ENCODE measurements around the gene IGLL1.

Gene IGLL1

DNA sequence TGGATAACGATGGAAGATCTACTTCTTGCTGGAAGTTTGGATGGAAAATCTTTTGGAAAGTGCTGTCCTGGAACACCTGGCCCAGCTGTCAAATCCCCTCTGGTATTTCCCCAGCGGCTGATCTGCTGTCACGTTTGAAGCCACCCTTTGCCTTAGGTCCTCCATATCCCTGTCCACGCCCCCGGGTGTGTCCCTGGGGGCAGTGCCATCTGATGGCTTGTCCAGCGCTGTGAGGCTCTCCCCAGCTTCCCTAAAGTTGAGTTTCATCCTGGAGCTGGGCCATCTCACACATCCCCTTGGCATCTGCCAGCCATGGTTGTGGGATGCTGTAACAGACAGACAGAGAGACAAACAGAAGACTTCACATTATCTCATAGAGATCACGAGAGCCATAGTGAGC is 3.1 kb upstream of the IGLL1 start:
- TF ChIP-seq, protein P1, sequence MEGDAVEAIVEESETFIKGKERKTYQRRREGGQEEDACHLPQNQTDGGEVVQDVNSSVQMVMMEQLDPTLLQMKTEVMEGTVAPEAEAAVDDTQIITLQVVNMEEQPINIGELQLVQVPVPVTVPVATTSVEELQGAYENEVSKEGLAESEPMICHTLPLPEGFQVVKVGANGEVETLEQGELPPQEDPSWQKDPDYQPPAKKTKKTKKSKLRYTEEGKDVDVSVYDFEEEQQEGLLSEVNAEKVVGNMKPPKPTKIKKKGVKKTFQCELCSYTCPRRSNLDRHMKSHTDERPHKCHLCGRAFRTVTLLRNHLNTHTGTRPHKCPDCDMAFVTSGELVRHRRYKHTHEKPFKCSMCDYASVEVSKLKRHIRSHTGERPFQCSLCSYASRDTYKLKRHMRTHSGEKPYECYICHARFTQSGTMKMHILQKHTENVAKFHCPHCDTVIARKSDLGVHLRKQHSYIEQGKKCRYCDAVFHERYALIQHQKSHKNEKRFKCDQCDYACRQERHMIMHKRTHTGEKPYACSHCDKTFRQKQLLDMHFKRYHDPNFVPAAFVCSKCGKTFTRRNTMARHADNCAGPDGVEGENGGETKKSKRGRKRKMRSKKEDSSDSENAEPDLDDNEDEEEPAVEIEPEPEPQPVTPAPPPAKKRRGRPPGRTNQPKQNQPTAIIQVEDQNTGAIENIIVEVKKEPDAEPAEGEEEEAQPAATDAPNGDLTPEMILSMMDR (IDR thresholded peaks at IDR 0.05; ENCODE audit: borderline replicate concordance, control extremely low read depth, extremely low read depth, insufficient read depth, missing control alignments), result no peak
- no peak for DNase-seq (ENCODE audit: low spot score)
- in situ Hi-C loops (cut with MboI; ENCODE audit: low sequenced_read_pairs, unreplicated experiment), result no loop called here

DNA sequence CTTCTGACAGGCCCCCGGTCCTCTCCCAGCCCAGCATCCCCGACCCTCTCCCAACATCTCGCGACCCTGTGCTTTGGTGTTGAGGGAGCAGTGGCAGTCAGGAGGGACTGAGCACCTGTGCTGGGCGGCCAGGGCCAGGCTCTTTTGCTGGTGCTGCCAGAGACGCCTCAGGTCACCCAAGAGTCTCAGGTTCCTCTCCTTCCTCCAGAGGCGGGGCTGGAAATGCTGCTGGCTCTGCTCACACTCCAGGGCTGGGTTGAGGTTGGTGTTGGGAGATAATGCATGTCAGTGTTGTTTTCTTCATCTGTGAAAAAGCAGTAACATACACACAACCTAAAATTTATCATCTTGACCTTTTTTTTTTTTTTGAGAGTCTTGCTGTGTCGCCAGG is 1.2 kb upstream of the IGLL1 start:
- TF ChIP-seq, protein P1 (IDR thresholded peaks at IDR 0.05; ENCODE audit: borderline replicate concordance, control extremely low read depth, extremely low read depth, insufficient read depth, missing control alignments), result no peak
- in situ Hi-C loops (cut with MboI; ENCODE audit: low sequenced_read_pairs, unreplicated experiment), result no loop called here

DNA sequence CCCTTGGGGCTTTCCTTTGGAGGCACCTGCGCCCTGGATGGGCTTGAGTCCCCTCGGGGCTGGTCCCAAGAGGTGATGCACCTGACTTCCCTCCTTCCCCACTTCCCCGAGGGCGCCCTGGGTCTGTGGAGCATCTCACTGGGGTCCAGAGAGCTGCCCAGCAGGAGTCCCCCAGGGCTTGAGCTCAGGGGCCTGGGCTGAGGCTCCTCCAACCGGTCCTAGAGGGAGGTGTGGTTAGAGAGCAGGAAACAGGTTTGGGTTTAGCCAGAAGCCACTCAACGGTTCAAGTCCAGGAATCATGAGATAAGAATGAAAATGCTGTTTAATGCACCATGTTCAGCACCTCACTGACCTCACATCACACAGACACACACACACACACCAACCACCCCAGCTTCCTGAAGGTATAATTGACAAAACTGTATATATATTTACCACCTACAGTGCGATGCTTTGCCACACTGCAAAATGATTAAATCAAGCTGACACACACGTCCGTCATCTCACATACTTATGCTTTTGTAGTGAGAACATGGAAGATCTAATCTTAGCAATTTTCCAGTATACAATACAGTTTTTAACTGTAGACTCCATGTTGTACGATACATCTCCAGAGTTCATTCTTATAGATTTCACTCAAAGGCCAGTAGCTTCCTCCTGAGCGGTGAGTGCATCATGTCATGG is 628 bp upstream of the IGLL1 start:
- no peak for DNase-seq (ENCODE audit: low spot score)
- in situ Hi-C loops (cut with MboI; ENCODE audit: low sequenced_read_pairs, unreplicated experiment), result no loop called here
- TF ChIP-seq, protein P1 (IDR thresholded peaks at IDR 0.05; ENCODE audit: borderline replicate concordance, control extremely low read depth, extremely low read depth, insufficient read depth, missing control alignments), result no peak

More for the DNA sequence above, 1.2 kb upstream of the IGLL1 start:
- DNase-seq (ENCODE audit: low spot score), result no peak

DNA sequence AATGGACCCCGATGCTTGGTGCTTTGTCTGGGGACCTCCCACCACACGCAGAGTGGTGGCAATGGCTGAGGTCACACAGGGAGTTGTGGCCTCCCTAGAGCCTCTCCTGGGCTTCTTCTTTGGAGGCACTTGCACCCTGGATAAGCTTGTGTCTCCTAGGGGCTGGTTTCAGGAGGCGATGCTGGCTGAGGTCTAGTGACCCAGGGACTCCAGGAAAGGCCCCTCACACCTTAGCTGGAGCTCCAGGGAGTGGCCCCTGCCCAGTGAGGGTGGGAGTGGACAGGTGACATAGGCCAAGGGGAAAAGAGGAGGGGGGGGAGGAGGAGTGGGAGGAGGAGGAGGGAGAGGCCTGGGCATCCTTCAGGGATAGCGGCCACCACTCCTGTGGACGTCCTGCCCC is 810 bp downstream of the IGLL1 start:
- no peak for DNase-seq (ENCODE audit: low spot score)
- TF ChIP-seq, protein P1 (IDR thresholded peaks at IDR 0.05; ENCODE audit: borderline replicate concordance, control extremely low read depth, extremely low read depth, insufficient read depth, missing control alignments), result no peak
- in situ Hi-C loops (cut with MboI; ENCODE audit: low sequenced_read_pairs, unreplicated experiment), result no loop called here

DNA sequence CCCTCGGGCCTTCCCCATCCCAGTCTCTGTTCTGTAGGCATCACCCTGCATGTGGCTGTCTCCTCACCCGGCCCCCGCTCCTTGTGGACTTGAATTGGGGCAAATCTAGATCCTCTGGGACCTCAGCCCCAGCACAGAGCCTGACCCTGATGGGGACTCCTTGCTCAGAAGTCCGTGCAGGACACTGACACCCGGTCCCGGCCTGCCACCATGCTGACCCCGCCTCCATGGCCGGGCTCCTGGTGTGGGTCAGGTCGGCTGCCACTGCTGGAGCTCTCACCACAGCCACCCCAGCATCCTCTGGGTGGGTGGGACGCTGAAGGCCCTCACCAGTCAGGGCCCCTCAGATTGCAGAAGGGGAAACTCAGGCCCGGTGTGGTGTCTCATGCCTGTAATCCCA is 1.8 kb downstream of the IGLL1 start:
- TF ChIP-seq, protein P1 (IDR thresholded peaks at IDR 0.05; ENCODE audit: borderline replicate concordance, control extremely low read depth, extremely low read depth, insufficient read depth, missing control alignments), result no peak
- in situ Hi-C loops (cut with MboI; ENCODE audit: low sequenced_read_pairs, unreplicated experiment), result no loop called here
- DNase-seq (ENCODE audit: low spot score), result no peak

DNA sequence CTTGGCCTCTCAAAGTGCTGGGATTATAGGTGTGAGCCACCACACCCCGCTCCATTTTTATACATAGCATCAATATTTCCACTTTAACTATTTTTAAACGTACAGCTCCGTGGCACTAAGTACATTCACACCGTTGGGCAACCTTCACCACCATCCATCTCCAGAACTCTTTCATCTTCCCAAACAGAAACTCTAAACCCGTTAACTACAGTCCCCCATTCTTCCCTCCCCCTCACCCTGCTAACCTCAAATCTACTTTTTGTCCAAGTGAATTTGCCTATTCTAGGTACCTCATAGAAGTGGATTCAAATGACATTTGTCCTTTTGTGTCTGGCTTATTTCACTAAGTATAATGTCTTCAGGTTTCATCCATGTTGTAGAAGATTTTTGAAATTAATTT is 3.4 kb downstream of the IGLL1 start:
- TF ChIP-seq, protein P1 (IDR thresholded peaks at IDR 0.05; ENCODE audit: borderline replicate concordance, control extremely low read depth, extremely low read depth, insufficient read depth, missing control alignments), result no peak
- no peak for DNase-seq (ENCODE audit: low spot score)
- in situ Hi-C loops (cut with MboI; ENCODE audit: low sequenced_read_pairs, unreplicated experiment), result no loop called here
